Mesothelial cell of epicardium (in vitro differentiated cells): ENCODE measurements around the gene SPSB2. TPM values are rescaled to one million over a fixed set of nuclear protein-coding genes. Genes with fewer than 3 reads are reported as not detected.

Source experiments
- DNase-seq, 2 experiments: peaks; one replicate each; pipeline ENCODE4 v3.0.0; 2021; ENCODE audit warnings: low spot score in 2 of 2; ENCODE audit not compliant: unreplicated experiment in 2 of 2
- H3K27ac Mint-ChIP-seq: 2 replicates; pipeline ENCODE4 v1.8.0; 2021; ENCODE audit warnings: mixed read lengths
- H3K27me3 Mint-ChIP-seq: 2 replicates; pipeline ENCODE4 v1.8.0; 2021; ENCODE audit warnings: low read depth, mixed read lengths
- H3K36me3 Mint-ChIP-seq: 2 replicates; pipeline ENCODE4 v1.8.0; 2021; ENCODE audit warnings: mixed read lengths
- H3K4me1 Mint-ChIP-seq: 2 replicates; pipeline ENCODE4 v1.8.0; 2021; ENCODE audit warnings: mixed read lengths
- H3K4me3 Mint-ChIP-seq: 2 replicates; pipeline ENCODE4 v1.8.0; 2021; ENCODE audit warnings: mild to moderate bottlenecking, moderate library complexity, mixed read lengths
- H3K9me3 Mint-ChIP-seq: 2 replicates; pipeline ENCODE4 v1.8.0; 2021; ENCODE audit warnings: mixed read lengths
- CTCF ChIP-seq: fragments of 200-600 bp; sonication (generic); IDR thresholded peaks from one replicate; pipeline ENCODE4 v1.5.0; 2021; ENCODE audit warnings: antibody characterized with exemption; ENCODE audit not compliant: unreplicated experiment
- total RNA-seq: library from RNA; stranded (reverse); gene quantifications from 3 replicates; pipeline ENCODE4 v1.2.1, GENCODE V29; 2021

SPSB2 gene
- total RNA-seq, 1 donor from 2014 or later, result 2.9 TPM

- no peaks in the 10 kb centered on the region for H3K27me3 Mint-ChIP-seq
- TF ChIP-seq CTCF, result no peak
- no peak overlapping the region for H3K4me3 Mint-ChIP-seq
- peaks cover 21% of the 10 kb centered on the region for H3K36me3 Mint-ChIP-seq
- no peak overlapping the region for H3K27ac Mint-ChIP-seq
- H3K9me3 Mint-ChIP-seq, result no peaks in the 10 kb centered on the region
- DNase-seq, result no peak
- peaks cover 4% of the 10 kb centered on the region for H3K4me1 Mint-ChIP-seq
These were observed 34.2 kb downstream of the SPSB2 start for GRCh38 chr12:6838854-6839253.

- Mint-ChIP-seq H3K27ac (no peak overlapping the region), H3K4me1 (peaks cover 4% of the 10 kb centered on the region), H3K27me3 (no peaks in the 10 kb centered on the region), H3K4me3 (no peak overlapping the region), H3K9me3 (no peaks in the 10 kb centered on the region), H3K36me3 (peaks cover 12% of the 10 kb centered on the region)
- DNase-seq, result no peak
- no peak for TF ChIP-seq CTCF
These were observed 35.6 kb downstream of the SPSB2 start for GRCh38 chr12:6837370-6838060.

- TF ChIP-seq CTCF, result no peak
These were observed 36.3 kb downstream of the SPSB2 start for GRCh38 chr12:6836851-6837250.

GRCh38 chr12:6834873-6835272 is 38.2 kb downstream of the SPSB2 start:
- H3K27ac Mint-ChIP-seq, result no peak overlapping the region
- H3K4me1 Mint-ChIP-seq, result peaks cover 4% of the 10 kb centered on the region
- H3K4me3 Mint-ChIP-seq, result no peak overlapping the region
- no peak for TF ChIP-seq CTCF
- H3K36me3 Mint-ChIP-seq, result peaks cover 11% of the 10 kb centered on the region
- DNase-seq, result no peak
- no peaks in the 10 kb centered on the region for H3K27me3 Mint-ChIP-seq
- no peaks in the 10 kb centered on the region for H3K9me3 Mint-ChIP-seq

More at GRCh38 chr12:6836851-6837250, 36.3 kb downstream of the SPSB2 start:
- Mint-ChIP-seq H3K36me3 (peaks cover 11% of the 10 kb centered on the region), H3K4me3 (no peak overlapping the region), H3K4me1 (peaks cover 4% of the 10 kb centered on the region), H3K9me3 (no peaks in the 10 kb centered on the region), H3K27me3 (no peaks in the 10 kb centered on the region), H3K27ac (no peak overlapping the region)
- DNase-seq, result no peak

- no peak for TF ChIP-seq CTCF
- Mint-ChIP-seq H3K9me3 (no peaks in the 10 kb centered on the region), H3K27ac (no peak overlapping the region), H3K27me3 (no peaks in the 10 kb centered on the region), H3K4me1 (peaks cover 8% of the 10 kb centered on the region), H3K4me3 (no peak overlapping the region), H3K36me3 (peaks cover 11% of the 10 kb centered on the region)
- no peak for DNase-seq
These were observed 38.8 kb downstream of the SPSB2 start for GRCh38 chr12:6834254-6834653.
